Measurements from ENCODE around the gene KIF18B. TPM values are rescaled to one million over a fixed set of nuclear protein-coding genes. Genes with fewer than 3 reads are reported as not detected.

The KIF18B gene
- total and polyA plus RNA-seq, 2 donors from 2014 or later: 0.44 TPM; not detected in 1

DNA sequence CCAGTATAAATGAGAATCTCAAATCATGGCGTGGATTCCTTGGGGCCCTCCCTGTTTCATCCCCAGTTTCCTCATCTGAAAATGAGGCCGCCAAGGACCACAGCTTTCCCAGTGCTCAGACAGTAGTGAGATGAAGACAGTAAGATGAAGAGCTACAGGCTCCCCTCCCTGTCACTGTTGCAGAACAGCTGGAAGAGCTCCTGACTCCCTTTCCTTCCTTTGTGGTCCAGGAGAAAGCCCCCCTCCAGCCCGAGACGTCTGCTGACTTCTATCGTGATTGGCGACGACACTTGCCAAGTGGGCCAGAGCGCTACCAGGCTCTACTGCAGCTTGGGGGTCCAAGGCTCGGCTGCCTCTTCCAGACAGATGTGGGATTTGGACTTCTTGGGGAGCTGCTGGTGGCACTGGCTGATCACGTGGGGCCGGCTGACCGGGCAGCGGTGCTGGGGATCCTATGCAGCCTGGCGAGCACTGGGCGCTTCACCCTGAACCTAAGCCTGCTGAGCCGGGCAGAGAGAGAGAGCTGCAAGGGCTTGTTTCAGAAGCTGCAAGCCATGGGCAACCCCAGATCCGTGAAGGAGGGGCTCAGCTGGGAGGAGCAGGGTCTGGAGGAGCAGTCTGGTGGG is 45.3 kb downstream of the KIF18B start:
- H3K27me3 ChIP-seq (ENCODE audit: control insufficient read depth, insufficient read depth, low read length): no peaks in the 10 kb centered on the region
- H3K27ac ChIP-seq (ENCODE audit: low read depth in 2 of 2, low read length in 2 of 2): no peak overlapping the region
- TF ChIP-seq, protein P1, sequence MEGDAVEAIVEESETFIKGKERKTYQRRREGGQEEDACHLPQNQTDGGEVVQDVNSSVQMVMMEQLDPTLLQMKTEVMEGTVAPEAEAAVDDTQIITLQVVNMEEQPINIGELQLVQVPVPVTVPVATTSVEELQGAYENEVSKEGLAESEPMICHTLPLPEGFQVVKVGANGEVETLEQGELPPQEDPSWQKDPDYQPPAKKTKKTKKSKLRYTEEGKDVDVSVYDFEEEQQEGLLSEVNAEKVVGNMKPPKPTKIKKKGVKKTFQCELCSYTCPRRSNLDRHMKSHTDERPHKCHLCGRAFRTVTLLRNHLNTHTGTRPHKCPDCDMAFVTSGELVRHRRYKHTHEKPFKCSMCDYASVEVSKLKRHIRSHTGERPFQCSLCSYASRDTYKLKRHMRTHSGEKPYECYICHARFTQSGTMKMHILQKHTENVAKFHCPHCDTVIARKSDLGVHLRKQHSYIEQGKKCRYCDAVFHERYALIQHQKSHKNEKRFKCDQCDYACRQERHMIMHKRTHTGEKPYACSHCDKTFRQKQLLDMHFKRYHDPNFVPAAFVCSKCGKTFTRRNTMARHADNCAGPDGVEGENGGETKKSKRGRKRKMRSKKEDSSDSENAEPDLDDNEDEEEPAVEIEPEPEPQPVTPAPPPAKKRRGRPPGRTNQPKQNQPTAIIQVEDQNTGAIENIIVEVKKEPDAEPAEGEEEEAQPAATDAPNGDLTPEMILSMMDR (IDR thresholded peaks at IDR 0.05; ENCODE audit: borderline replicate concordance, extremely low read depth, insufficient read depth): no peak
- H3K9me3 ChIP-seq (ENCODE audit: control insufficient read depth in 2 of 3, insufficient read depth in 1 of 3, low read length in 3 of 3): no peaks in the 10 kb centered on the region
- no peak overlapping the region for H3K9ac ChIP-seq (ENCODE audit: low read length in 3 of 3)
- peaks cover 0 to 19% (median 6%) of the 10 kb centered on the region in 3 donors for H3K4me1 ChIP-seq (ENCODE audit: control insufficient read depth in 2 of 3, insufficient read depth in 2 of 3, low read depth in 1 of 3, low read length in 3 of 3)
- FAIRE-seq: no peak
- peaks cover 0 to 2% (median 0%) of the 10 kb centered on the region in 3 donors for H3K36me3 ChIP-seq (ENCODE audit: control insufficient read depth in 2 of 3, insufficient read depth in 3 of 3, low read length in 3 of 3)
- intact Hi-C loops (cut with DNase I): no loop called here
- H3K4me3 ChIP-seq (ENCODE audit: low read length in 3 of 3): no peak overlapping the region
- DNase-seq: no peak

DNA sequence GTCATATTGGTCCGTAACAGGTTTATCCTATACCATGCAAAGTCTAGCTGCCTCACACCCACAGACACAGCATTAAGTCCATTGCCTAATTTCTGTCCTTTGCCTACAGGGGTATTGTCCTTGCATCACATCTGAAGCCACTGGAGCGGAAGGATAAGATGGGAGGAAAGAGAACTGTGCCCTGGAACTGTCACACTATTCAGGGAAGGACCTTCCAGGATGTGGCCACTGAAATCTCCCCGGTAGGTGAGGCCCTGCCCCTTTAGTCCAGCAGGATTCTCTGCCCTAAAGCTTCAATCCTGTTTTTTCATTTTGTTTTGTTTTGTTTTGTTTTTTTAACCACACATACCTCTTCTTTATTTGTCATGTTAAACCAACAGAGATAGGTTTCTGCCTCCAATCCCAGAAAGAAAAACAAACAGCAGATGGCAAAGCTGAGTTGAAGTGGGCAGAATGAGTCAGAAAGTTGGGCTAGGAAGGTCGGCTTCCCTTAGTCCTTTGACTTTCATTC is 46.1 kb downstream of the KIF18B start:
- Histone ChIP-seq H3K27ac (ENCODE audit: low read depth in 2 of 2, low read length in 2 of 2) (no peak overlapping the region), H3K36me3 (ENCODE audit: control insufficient read depth in 2 of 3, insufficient read depth in 3 of 3, low read length in 3 of 3) (peaks cover 0 to 2% (median 0%) of the 10 kb centered on the region in 3 donors), H3K4me3 (ENCODE audit: low read length in 3 of 3) (no peak overlapping the region), H3K4me1 (ENCODE audit: control insufficient read depth in 2 of 3, insufficient read depth in 2 of 3, low read depth in 1 of 3, low read length in 3 of 3) (peaks cover 0 to 19% (median 6%) of the 10 kb centered on the region in 3 donors), H3K9ac (ENCODE audit: low read length in 3 of 3) (no peak overlapping the region), H3K9me3 (ENCODE audit: control insufficient read depth in 2 of 3, insufficient read depth in 1 of 3, low read length in 3 of 3) (no peaks in the 10 kb centered on the region), H3K27me3 (ENCODE audit: control insufficient read depth, insufficient read depth, low read length) (no peaks in the 10 kb centered on the region)
- TF ChIP-seq, protein P1 (IDR thresholded peaks at IDR 0.05; ENCODE audit: borderline replicate concordance, extremely low read depth, insufficient read depth): no peak
- DNase-seq (no peak), FAIRE-seq (no peak)
- intact Hi-C loops (cut with DNase I): no loop called here

DNA sequence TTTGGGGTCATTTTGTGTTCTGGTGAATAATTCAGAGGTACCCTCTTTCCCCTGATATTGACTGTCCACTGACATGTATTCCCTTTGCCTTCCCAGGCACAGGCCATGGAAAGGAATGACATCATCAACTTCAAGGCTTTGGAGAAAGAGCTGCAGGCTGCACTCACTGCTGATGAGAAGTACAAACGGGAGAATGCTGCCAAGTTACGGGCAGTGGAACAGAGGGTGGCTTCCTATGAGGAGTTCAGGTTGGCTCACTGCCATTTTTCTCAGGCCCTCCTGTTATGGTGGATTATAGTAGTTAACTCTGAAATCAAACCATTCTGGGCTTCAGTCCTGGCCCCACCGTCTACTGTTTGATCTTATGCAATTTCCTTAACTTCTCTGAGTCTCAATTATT is 46.7 kb downstream of the KIF18B start:
- intact Hi-C loops (cut with DNase I): no loop called here
- no peak for FAIRE-seq

More for the DNA sequence above, 46.7 kb downstream of the KIF18B start:
- no peak for DNase-seq
- Histone ChIP-seq H3K36me3 (ENCODE audit: control insufficient read depth in 2 of 3, insufficient read depth in 3 of 3, low read length in 3 of 3) (peaks cover 0 to 2% (median 0%) of the 10 kb centered on the region in 3 donors), H3K9ac (ENCODE audit: low read length in 3 of 3) (no peak overlapping the region), H3K27ac (ENCODE audit: low read depth in 2 of 2, low read length in 2 of 2) (no peak overlapping the region), H3K4me1 (ENCODE audit: control insufficient read depth in 2 of 3, insufficient read depth in 2 of 3, low read depth in 1 of 3, low read length in 3 of 3) (peaks cover 0 to 19% (median 6%) of the 10 kb centered on the region in 3 donors), H3K4me3 (ENCODE audit: low read length in 3 of 3) (no peak overlapping the region), H3K9me3 (ENCODE audit: control insufficient read depth in 2 of 3, insufficient read depth in 1 of 3, low read length in 3 of 3) (no peaks in the 10 kb centered on the region), H3K27me3 (ENCODE audit: control insufficient read depth, insufficient read depth, low read length) (no peaks in the 10 kb centered on the region)
- TF ChIP-seq, protein P1 (IDR thresholded peaks at IDR 0.05; ENCODE audit: borderline replicate concordance, extremely low read depth, insufficient read depth): no peak
